ENCODE measurements around the gene ROPN1L.

GRCh38 chr5:10447041-10447440 lies 5.4 kb downstream of the ROPN1L start:
- no peak for TF ChIP-seq CTCF (IDR thresholded peaks at IDR 0.05)
- TF ChIP-seq POLR2A (IDR thresholded peaks at IDR 0.05), result no peak
- no peak for TF ChIP-seq EP300 (IDR thresholded peaks at IDR 0.05)
